Smooth muscle cell (in vitro differentiated cells): ENCODE data around the gene KLF15. TPM values are rescaled to one million over a fixed set of nuclear protein-coding genes. Genes with fewer than 3 reads are reported as not detected.

Experiments
- DNase-seq: peaks from one replicate; lab custom pipeline; 2025; ENCODE audit not compliant: unreplicated experiment; lab: John Stamatoyannopoulos, UW
- H2AFZ ChIP-seq: fragments of 200-600 bp; sonication (generic); 2 replicates; pipeline ENCODE4 v1.6.0; 2016; ENCODE audit warnings: antibody characterized with exemption, low read depth, mild to moderate bottlenecking
- H3F3A ChIP-seq: fragments of 200-600 bp; sonication (generic); 2 replicates; pipeline ENCODE4 v1.6.0; 2017; ENCODE audit warnings: antibody characterized with exemption, low read depth
- H3K27ac ChIP-seq: fragments of 200-600 bp; sonication (generic); 2 replicates; pipeline ENCODE4 v1.5.1; 2016; ENCODE audit warnings: low read depth, mild to moderate bottlenecking
- H3K27me3 ChIP-seq: fragments of 200-600 bp; sonication (generic); 2 replicates; pipeline ENCODE4 v1.6.1; 2016; ENCODE audit warnings: low read depth, mild to moderate bottlenecking
- H3K36me3 ChIP-seq: fragments of 200-600 bp; sonication (generic); 2 replicates; pipeline ENCODE4 v1.5.1; 2016; ENCODE audit warnings: low read depth
- H3K4me1 ChIP-seq: fragments of 200-600 bp; sonication (generic); 2 replicates; pipeline ENCODE4 v1.5.1; 2016; ENCODE audit warnings: low read depth
- H3K4me2 ChIP-seq: fragments of 200-600 bp; sonication (generic); 2 replicates; pipeline ENCODE4 v1.6.0; 2016; ENCODE audit warnings: mild to moderate bottlenecking
- H3K4me3 ChIP-seq: fragments of 200-600 bp; sonication (generic); 2 replicates; pipeline ENCODE4 v1.5.1; 2016; ENCODE audit warnings: mild to moderate bottlenecking
- H3K79me2 ChIP-seq: fragments of 200-600 bp; sonication (generic); 2 replicates; pipeline ENCODE4 v1.6.0; 2016; ENCODE audit warnings: low read depth, mild to moderate bottlenecking
- H3K9ac ChIP-seq: fragments of 200-600 bp; sonication (generic); 2 replicates; pipeline ENCODE4 v1.6.0; 2016; ENCODE audit warnings: low read depth
- H3K9me3 ChIP-seq: fragments of 200-600 bp; sonication (generic); replicated peaks from 2 replicates; pipeline ENCODE4 v1.5.1; 2016; ENCODE audit warnings: low read depth
- H4K20me1 ChIP-seq: fragments of 200-600 bp; sonication (generic); 2 replicates; pipeline ENCODE4 v1.6.0; 2016; ENCODE audit warnings: low read depth
- CTCF ChIP-seq: fragments of 200-600 bp; sonication (generic); IDR thresholded peaks from 2 replicates; pipeline ENCODE4 v1.5.1; 2017; ENCODE audit warnings: borderline replicate concordance, mild to moderate bottlenecking, antibody characterized with exemption; ENCODE audit not compliant: insufficient read depth, poor library complexity, severe bottlenecking
- WGBS: methylation state at CpG from one replicate; pipeline ENCODE4 v1.1.7; 2016; ENCODE audit warnings: low lambda C conversion rate; 5-methylcytosine and 5-hydroxymethylcytosine counted together
- polyA plus RNA-seq: library from polyadenylated mRNA; unstranded; fragments of >200 nt; fragmentation: Nextera tagmentation; extraction: Ambion mirVana; gene quantifications from 2 replicates; pipeline ENCODE4 v1.2.1, GENCODE V29; 2016
- total RNA-seq: library from RNA; depleted of rRNA; stranded (reverse); fragments of >200 nt; gene quantifications from 2 replicates; pipeline ENCODE4 v1.2.3, GENCODE V29; 2014

The KLF15 gene
- total and polyA plus RNA-seq, 2 experiments from 2014 or later = not detected

- no peaks in the 10 kb centered on the region for H3K27me3 ChIP-seq
Observed at GRCh38 chr3:126304291-126304690, 52.9 kb downstream of the KLF15 start.

GRCh38 chr3:126303272-126303671 lies 53.9 kb downstream of the KLF15 start:
- no peaks in the 10 kb centered on the region for H3K4me1 ChIP-seq
- H2AFZ ChIP-seq = no peak overlapping the region
- H4K20me1 ChIP-seq = no peaks in the 10 kb centered on the region
- H3K4me2 ChIP-seq = no peak overlapping the region
- H3K9ac ChIP-seq = no peak overlapping the region
- H3K9me3 ChIP-seq = peaks cover 7% of the 10 kb centered on the region
- H3K36me3 ChIP-seq = no peaks in the 10 kb centered on the region
- H3K27me3 ChIP-seq = no peaks in the 10 kb centered on the region
- no peak for DNase-seq
- H3K79me2 ChIP-seq = no peaks in the 10 kb centered on the region
- H3F3A ChIP-seq = no peaks in the 10 kb centered on the region
- no peak for TF ChIP-seq CTCF
- H3K4me3 ChIP-seq = no peak overlapping the region
- no peak overlapping the region for H3K27ac ChIP-seq

More at GRCh38 chr3:126304291-126304690, 52.9 kb downstream of the KLF15 start:
- Histone ChIP-seq H2AFZ (no peak overlapping the region), H3K79me2 (no peaks in the 10 kb centered on the region), H3K9ac (no peak overlapping the region), H3F3A (no peaks in the 10 kb centered on the region), H3K36me3 (no peaks in the 10 kb centered on the region), H3K27ac (no peak overlapping the region), H4K20me1 (no peaks in the 10 kb centered on the region), H3K4me2 (no peak overlapping the region), H3K4me3 (no peak overlapping the region), H3K9me3 (no peaks in the 10 kb centered on the region), H3K4me1 (no peaks in the 10 kb centered on the region)
- no peak for DNase-seq
- 82% methylated on average over 3 of the region's 3 CpGs for WGBS
- TF ChIP-seq CTCF = no peak

GRCh38 chr3:126300761-126301481 lies 56.3 kb downstream of the KLF15 start:
- Histone ChIP-seq H3K36me3 (no peaks in the 10 kb centered on the region), H4K20me1 (no peaks in the 10 kb centered on the region), H2AFZ (no peak overlapping the region), H3K4me3 (no peak overlapping the region), H3K9me3 (peaks cover 7% of the 10 kb centered on the region), H3K4me1 (no peaks in the 10 kb centered on the region), H3K9ac (no peak overlapping the region), H3F3A (no peaks in the 10 kb centered on the region), H3K27me3 (no peaks in the 10 kb centered on the region), H3K4me2 (no peak overlapping the region), H3K79me2 (no peaks in the 10 kb centered on the region), H3K27ac (no peak overlapping the region)
- WGBS = 84% methylated on average over 15 of the region's 15 CpGs
- no peak for TF ChIP-seq CTCF
- DNase-seq = no peak
